Glutamatergic neuron (in vitro differentiated cells): Measurements from ENCODE around the gene SRPK3. TPM values are rescaled to one million over a fixed set of nuclear protein-coding genes. Genes with fewer than 3 reads are reported as not detected.

ENCODE experiments used
- DNase-seq: peaks from one replicate; pipeline ENCODE4 v3.0.0; 2022
- H3K27ac Mint-ChIP-seq: one replicate; pipeline ENCODE4 v1.8.0; 2020; ENCODE audit warnings: mild to moderate bottlenecking, mixed read lengths, inconsistent platforms; ENCODE audit not compliant: unreplicated experiment
- H3K27me3 Mint-ChIP-seq: one replicate; pipeline ENCODE4 v1.8.0; 2020; ENCODE audit warnings: mild to moderate bottlenecking, moderate library complexity, mixed read lengths, inconsistent platforms; ENCODE audit not compliant: unreplicated experiment
- H3K36me3 Mint-ChIP-seq: one replicate; pipeline ENCODE4 v1.8.0; 2020; ENCODE audit warnings: mild to moderate bottlenecking, mixed read lengths, inconsistent platforms; ENCODE audit not compliant: unreplicated experiment
- H3K4me1 Mint-ChIP-seq: one replicate; pipeline ENCODE4 v1.8.0; 2020; ENCODE audit warnings: mild to moderate bottlenecking, low read depth, mixed read lengths, inconsistent platforms; ENCODE audit not compliant: unreplicated experiment
- H3K4me3 Mint-ChIP-seq: one replicate; pipeline ENCODE4 v1.8.0; 2020; ENCODE audit warnings: mild to moderate bottlenecking, mixed read lengths, inconsistent platforms; ENCODE audit not compliant: unreplicated experiment
- H3K9me3 Mint-ChIP-seq: one replicate; pipeline ENCODE4 v1.8.0; 2020; ENCODE audit warnings: mild to moderate bottlenecking, moderate library complexity, mixed read lengths, inconsistent platforms; ENCODE audit not compliant: unreplicated experiment
- total RNA-seq: library from RNA; stranded (reverse); fragmentation: NEBNext Ultra II Directional; extraction: Animal tissue kit (Norgen Biotek cat#: 25700); gene quantifications from one replicate; pipeline ENCODE4 v1.2.1, GENCODE V29; 2021; ENCODE audit not compliant: unreplicated experiment
- TF ChIP-seq, protein P1 (sequence below): fragments of 200-600 bp; sonication (generic); IDR thresholded peaks from one replicate; pipeline ENCODE4 v1.5.0; 2021; ENCODE audit not compliant: partially characterized antibody, unreplicated experiment

Gene SRPK3
- total RNA-seq, 1 donor from 2014 or later = not detected

DNA sequence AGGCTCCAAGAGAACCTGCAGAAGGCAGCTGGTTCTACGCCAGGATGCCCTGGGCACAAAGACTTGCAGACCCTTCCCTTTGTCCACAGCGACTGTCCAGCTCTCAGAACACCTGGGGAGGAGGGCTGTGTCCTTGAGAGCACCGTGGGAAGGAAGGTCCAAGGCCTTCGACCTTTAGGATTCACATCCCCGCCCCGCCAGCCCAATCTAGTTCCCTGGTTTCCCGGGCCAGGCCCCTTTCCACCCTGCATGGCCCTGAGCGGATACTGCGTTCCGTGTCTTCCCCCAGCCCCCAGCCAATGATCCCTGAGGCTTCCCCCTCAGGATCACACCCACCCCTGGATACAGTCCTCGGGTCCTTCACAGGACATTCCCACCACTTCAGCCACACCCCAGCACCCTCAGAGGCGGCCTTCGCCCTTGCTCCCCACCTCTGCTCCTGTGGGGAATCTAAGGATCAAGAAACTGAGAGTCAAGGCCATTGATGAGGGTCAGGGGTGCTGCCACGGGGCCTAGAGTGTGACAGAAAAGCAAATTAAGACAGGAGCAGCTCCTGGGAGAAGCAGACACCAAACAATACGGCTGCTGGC lies 47.1 kb upstream of the SRPK3 start:
- H3K27me3 Mint-ChIP-seq = peaks cover 5% of the 10 kb centered on the region
- DNase-seq = no peak
- TF ChIP-seq, protein P1, sequence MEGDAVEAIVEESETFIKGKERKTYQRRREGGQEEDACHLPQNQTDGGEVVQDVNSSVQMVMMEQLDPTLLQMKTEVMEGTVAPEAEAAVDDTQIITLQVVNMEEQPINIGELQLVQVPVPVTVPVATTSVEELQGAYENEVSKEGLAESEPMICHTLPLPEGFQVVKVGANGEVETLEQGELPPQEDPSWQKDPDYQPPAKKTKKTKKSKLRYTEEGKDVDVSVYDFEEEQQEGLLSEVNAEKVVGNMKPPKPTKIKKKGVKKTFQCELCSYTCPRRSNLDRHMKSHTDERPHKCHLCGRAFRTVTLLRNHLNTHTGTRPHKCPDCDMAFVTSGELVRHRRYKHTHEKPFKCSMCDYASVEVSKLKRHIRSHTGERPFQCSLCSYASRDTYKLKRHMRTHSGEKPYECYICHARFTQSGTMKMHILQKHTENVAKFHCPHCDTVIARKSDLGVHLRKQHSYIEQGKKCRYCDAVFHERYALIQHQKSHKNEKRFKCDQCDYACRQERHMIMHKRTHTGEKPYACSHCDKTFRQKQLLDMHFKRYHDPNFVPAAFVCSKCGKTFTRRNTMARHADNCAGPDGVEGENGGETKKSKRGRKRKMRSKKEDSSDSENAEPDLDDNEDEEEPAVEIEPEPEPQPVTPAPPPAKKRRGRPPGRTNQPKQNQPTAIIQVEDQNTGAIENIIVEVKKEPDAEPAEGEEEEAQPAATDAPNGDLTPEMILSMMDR = no peak
- peaks cover 2% of the 10 kb centered on the region for H3K9me3 Mint-ChIP-seq
- no peak overlapping the region for H3K4me3 Mint-ChIP-seq
- peaks cover 16% of the 10 kb centered on the region for H3K36me3 Mint-ChIP-seq
- peaks cover 1% of the 10 kb centered on the region for H3K4me1 Mint-ChIP-seq
- no peak overlapping the region for H3K27ac Mint-ChIP-seq

GRCh38 chrX:153734871-153735270 lies 46.0 kb upstream of the SRPK3 start:
- peaks cover 2% of the 10 kb centered on the region for H3K9me3 Mint-ChIP-seq
- H3K4me3 Mint-ChIP-seq = no peak overlapping the region
- peaks cover 5% of the 10 kb centered on the region for H3K27me3 Mint-ChIP-seq
- H3K36me3 Mint-ChIP-seq = peaks cover 16% of the 10 kb centered on the region
- H3K27ac Mint-ChIP-seq = no peak overlapping the region
- DNase-seq = no peak
- H3K4me1 Mint-ChIP-seq = peaks cover 1% of the 10 kb centered on the region
- TF ChIP-seq, protein P1 = no peak

- TF ChIP-seq, protein P1 = no peak
- no peak for DNase-seq
- peaks cover 16% of the 10 kb centered on the region for H3K36me3 Mint-ChIP-seq
- no peak overlapping the region for H3K4me3 Mint-ChIP-seq
- no peak overlapping the region for H3K27ac Mint-ChIP-seq
- H3K4me1 Mint-ChIP-seq = peaks cover 1% of the 10 kb centered on the region
- peaks cover 2% of the 10 kb centered on the region for H3K9me3 Mint-ChIP-seq
- H3K27me3 Mint-ChIP-seq = peaks cover 5% of the 10 kb centered on the region
Observed at GRCh38 chrX:153735274-153735673, 45.6 kb upstream of the SRPK3 start.

GRCh38 chrX:153736071-153736820 lies 44.6 kb upstream of the SRPK3 start:
- Mint-ChIP-seq H3K36me3 (peaks cover 14% of the 10 kb centered on the region), H3K27me3 (peaks cover 5% of the 10 kb centered on the region), H3K4me1 (peaks cover 3% of the 10 kb centered on the region), H3K27ac (no peak overlapping the region), H3K4me3 (no peak overlapping the region), H3K9me3 (no peaks in the 10 kb centered on the region)
- DNase-seq = no peak
- TF ChIP-seq, protein P1 = no peak

- Mint-ChIP-seq H3K4me1 (peaks cover 3% of the 10 kb centered on the region), H3K9me3 (no peaks in the 10 kb centered on the region), H3K27ac (no peak overlapping the region), H3K27me3 (peaks cover 5% of the 10 kb centered on the region), H3K36me3 (peaks cover 7% of the 10 kb centered on the region), H3K4me3 (no peak overlapping the region)
- no peak for DNase-seq
- TF ChIP-seq, protein P1 = no peak
Observed at GRCh38 chrX:153736871-153737441, 43.9 kb upstream of the SRPK3 start.
